Retina (tissue), 1 donor: ENCODE measurements around the gene OTUD7B.
"Not testable (repeated sequence)": the region's sequence is repeated elsewhere in the genome, so short reads cannot be mapped to it uniquely, and the experiment has no call there.

Source experiments
- DNase-seq: peaks from one replicate; pipeline ENCODE4 v3.0.0-alpha.2; 2016

The OTUD7B gene

GRCh38 chr1:149942885-149943284, 67.6 kb downstream of the OTUD7B start:
- DNase-seq = no peak

GRCh38 chr1:149942207-149942606, 68.3 kb downstream of the OTUD7B start:
- peak; percentile 43 for DNase-seq

DNA sequence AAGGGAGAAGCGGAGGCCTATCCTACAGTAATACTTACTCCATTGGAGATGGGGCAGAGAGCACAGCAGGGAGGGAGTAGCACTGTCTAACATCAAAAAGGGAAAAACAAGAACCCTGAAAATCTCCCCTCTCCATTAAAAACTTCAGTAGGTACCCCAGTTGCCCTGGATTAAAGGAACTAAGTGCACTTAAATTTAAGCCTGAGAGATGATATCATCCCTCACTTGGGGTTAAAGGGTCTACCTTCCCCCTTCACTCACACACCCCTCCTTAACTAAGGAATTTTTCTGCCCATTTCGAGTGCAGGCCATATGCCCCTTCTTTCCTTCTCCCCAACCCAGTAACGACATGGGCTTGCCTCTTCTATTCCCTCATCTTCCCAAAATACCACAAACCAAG, 70.1 kb downstream of the OTUD7B start:
- DNase-seq = no peak

DNA sequence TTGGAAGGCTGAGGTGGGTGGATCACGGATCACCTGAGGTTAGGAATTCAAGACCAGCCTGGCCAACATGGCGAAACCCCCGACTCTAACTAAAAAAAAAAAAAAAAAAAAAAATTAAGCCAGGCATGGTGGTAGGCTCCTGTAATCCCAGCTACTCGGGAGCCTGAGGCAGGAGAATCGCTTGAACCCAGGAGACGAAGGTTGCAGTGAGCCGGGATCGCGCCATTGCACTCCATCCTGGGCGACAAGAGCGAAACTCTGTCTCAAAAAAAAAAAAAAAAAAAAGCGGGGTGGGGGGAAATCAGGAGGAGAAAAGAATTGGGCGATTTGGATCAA, 71.9 kb downstream of the OTUD7B start:
- DNase-seq = not testable (repeated sequence)

- no peak for DNase-seq
Observed at GRCh38 chr1:149937759-149938158, 72.8 kb downstream of the OTUD7B start.

- DNase-seq = peak; percentile 44
Observed at GRCh38 chr1:149936992-149937705, 73.4 kb downstream of the OTUD7B start.

GRCh38 chr1:149936170-149936991, 74.1 kb downstream of the OTUD7B start, which contains the start of gene MTMR11:
Gene MTMR11 (minus strand): TSS chr1:149936879. CDS start chr1:149936647, 232 bp downstream.
- peak; percentile 47 for DNase-seq

DNA sequence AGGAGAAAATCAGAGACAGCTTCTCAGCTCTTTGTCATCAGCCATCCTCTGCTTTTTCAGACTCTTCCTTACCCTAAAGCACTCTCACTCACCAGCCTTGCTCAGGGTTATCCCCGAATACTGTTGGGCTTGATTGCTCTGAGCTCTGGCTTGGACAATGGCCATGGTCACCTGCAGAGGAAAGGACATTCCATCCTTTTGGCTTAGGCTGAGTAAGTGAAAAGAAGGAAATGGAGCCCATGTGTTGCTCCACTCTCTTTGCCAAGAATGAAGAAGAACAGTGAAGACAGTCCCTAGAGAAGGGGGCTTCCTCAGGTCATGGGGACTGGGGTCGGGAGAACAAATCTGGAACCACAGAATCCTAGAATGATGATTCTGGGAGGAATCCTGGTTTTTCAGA, 76.2 kb downstream of the OTUD7B start:
- DNase-seq = no peak

DNA sequence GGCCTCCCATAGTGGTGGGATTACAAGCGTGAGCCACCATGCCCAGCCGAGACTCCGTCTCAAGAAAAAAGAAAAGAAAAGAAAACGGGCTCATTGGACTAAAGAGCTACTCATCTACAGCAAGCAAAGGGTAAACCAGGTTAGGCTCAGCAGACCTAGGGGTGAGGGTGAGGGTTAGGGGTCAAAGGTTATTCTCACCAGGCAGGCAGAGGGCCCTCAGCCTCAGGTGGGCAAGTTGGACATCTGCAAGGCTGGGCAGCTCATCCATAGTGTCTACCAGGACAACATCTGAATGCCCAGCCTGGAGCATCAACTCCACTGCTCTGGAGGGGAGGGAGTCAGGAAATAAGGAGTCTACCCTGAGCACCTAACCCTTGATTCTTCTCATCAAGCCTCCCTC, 77.3 kb downstream of the OTUD7B start:
- DNase-seq = no peak

DNA sequence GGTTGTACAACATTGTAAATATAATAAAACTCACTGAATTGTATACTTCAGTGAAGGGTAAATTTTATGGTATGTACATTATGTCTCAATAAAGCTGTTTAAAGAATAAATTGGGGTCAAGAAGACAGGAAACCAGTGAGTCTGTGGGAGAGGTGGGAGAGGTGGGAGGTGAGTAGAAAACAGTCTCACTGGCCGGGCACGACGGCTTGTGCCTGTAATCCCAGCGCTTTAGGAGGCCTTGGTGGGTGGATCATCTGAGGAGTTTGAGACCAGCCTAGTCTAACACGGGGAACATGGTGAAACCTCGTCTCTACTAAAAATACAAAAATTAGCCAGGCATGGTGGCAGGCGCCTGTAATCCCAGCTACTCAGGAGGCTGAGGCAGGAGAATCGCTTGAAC, 78.1 kb downstream of the OTUD7B start:
- no peak for DNase-seq

DNA sequence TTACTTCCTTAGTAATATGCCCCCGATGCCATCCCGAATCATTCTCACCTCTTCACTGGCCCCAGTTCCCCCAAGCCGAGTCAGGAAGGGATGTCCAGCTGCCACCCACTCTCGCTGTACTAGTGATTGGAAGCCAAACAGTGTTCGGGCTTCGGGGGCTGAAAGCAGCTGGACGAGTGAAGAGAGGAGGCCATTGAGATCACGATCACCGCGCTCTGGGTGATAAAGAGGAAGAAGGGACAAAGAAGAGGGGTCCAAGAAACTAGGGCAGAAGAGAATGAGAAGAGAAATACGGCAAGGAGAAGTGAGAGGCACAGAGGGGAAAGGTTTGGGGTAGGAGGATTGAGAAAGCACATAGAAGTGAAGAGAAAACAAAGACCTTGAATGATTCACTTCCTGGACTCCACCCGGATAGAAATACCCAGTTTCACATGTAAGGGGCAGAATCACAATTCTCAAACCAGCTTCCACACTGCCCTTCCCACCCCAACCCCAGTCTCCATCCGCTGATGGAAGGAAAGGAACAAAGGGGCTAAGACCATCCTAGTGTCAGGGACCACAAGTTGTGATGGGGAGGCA, 79.2 kb downstream of the OTUD7B start:
- DNase-seq = no peak

DNA sequence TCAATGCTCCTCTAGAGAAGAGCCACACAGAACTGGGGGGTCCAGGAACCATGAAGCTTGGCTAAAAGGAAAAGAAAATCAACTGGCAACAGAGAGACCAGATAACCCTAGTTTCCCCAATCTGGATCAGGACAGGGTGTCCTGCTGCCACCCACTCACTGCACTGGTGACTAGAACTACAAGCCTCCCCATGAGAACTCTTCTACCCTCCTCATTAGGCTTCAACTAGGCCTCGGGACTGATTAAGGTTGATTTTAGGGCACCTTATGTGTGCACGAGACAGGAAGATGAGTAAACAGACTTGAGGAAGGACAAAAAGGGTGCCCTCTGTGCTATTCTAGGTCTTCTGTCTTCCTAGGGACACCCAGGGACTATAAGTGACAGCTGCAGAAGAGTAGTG, 80.7 kb downstream of the OTUD7B start:
- no peak for DNase-seq

- DNase-seq = no peak
Observed at GRCh38 chr1:149928401-149928724, 82.2 kb downstream of the OTUD7B start.

GRCh38 chr1:149927563-149928400, 82.7 kb downstream of the OTUD7B start, which contains the start of gene SF3B4:
Gene SF3B4 (minus strand): TSS chr1:149927803. CDS start chr1:149927759, 44 bp downstream.
- peak; percentile 98 for DNase-seq

- DNase-seq = no peak
Observed at GRCh38 chr1:149927056-149927562, 83.4 kb downstream of the OTUD7B start.

DNA sequence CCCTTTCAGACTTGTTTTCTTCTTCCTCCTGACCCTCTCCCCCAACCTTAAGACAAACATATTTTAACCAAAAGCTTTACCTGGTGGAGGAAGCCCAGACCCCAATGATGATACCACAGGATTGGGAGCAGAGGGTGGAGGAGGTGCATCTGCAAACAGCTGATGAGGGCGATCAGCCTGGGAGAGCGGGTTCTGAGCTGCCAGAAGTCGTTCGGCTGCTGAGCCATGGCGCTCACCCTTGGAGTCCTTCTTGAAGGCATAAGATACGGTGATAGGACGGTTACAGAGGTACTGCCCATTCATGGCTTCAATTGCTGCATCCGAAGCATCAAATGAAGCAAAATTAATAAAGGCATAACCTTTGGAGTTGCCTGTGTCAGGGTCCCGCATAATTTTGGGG, 84.2 kb downstream of the OTUD7B start:
- no peak for DNase-seq

DNA sequence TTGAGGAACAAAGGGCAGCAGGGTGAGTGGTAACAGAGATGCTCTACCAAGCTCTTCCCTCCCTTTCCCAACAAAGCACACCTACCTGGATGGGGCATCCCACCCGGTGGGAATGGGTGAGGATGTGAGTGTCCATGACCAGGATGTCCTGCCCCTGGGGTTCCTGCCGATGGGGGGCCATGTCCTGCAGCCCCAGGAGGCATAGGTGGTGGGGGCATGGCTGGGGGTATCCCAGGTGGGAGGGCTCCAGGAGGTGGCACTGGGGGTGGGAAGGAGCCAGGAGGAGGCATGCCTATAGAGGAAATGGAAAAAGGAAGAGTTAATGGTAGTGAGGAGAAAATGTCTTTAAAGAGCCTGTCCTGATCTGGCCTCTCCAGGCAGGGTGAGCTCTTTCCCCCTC, 84.8 kb downstream of the OTUD7B start:
- no peak for DNase-seq

GRCh38 chr1:149925345-149925744, 85.2 kb downstream of the OTUD7B start:
- no peak for DNase-seq

DNA sequence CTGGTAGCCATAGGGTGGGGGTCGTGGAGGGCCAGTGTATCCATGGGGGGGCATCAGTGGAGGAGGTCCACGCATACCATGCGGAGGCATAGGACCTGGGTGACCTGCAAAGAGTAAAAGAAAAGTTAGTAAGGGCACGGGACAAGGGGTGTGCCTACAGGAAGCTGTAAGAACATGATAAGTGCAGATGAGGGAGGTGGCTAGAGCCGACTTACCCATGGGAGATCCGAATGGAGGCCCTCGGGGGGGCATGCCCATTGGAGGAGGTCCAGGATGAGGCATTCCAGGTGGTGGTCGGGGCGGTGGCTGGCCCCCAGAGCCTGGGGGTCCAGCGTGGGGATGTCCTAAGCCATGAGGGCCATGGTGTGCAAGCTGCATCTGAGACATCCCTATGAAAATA, 86.9 kb downstream of the OTUD7B start:
- no peak for DNase-seq

- DNase-seq = peak; percentile 81
Observed at GRCh38 chr1:149917571-149918144, 92.9 kb downstream of the OTUD7B start, which contains the start of gene SV2A. Gene SV2A (minus strand): TSS chr1:149917844. CDS start chr1:149913840, 4,004 bp downstream.

- peak; percentile 13 for DNase-seq
Observed at GRCh38 chr1:149916898-149917252, 93.7 kb downstream of the OTUD7B start.

DNA sequence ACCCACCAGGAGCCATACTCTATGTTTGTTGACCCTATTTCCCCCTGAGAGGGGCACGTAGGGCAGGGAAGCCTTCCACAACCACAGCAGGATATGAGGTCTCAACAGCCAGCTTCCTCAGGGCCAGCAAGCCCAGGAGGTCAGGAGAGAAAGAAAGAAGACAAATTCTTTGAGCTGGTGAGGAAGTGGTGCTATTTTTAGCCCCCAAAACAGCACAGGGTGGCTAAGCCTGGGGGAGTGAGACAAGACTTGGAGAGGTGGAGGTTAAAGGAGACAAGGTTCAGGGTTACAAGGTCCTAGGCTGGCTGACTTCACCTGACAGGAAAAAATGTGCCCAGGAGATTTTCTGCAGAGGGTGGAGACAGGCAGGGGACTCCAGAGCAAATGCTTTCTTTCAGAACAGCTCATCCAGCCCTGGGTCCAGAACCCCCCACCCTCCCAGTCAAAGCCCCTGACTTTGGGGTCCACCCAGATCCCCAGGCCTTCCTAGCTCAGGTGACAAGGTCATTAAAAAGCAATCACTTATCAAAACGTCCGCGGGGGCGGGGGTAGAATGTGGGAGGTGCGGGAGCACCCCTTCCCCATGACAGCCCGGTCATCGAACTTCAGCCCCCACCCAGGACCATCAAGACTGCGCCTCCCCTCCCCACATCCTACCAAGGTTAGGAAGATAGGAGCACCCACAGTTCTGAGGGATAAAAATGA, 94.2 kb downstream of the OTUD7B start:
- peak; percentile 10 for DNase-seq
